ENCODE data around the gene KDM3B. TPM values are rescaled to one million over a fixed set of nuclear protein-coding genes. Genes with fewer than 3 reads are reported as not detected.

The KDM3B gene
- total and polyA plus RNA-seq, 12 donors = 11.9 to 57.3 (median 46.7) TPM

GRCh38 chr5:138370537-138370936, 18.1 kb downstream of the KDM3B start:
- DNase-seq (no peak), ATAC-seq (peak in 4 of 8 donors; percentile 18 to 52 (median 45))
- Histone ChIP-seq H3K9me3 (no peaks in the 10 kb centered on the region), H3K4me1 (peaks cover 9 to 74% (median 56%) of the 10 kb centered on the region in 9 donors), H3K27me3 (no peaks in the 10 kb centered on the region), H3K4me3 (no peak overlapping the region), H3K36me3 (peaks cover 0 to 31% (median 13%) of the 10 kb centered on the region in 9 donors), H3K27ac (peak overlapping the region in 2 of 10 donors; percentile 59 to 79)
- WGBS, 2 donors = 67 to 73% methylated on average over 3 of the region's 3 CpGs
- intact Hi-C loops (cut with DNase I) = no loop called here
- TF ChIP-seq CTCF (IDR thresholded peaks at IDR 0.05) = no peak

- H3K36me3 ChIP-seq = peaks cover 0 to 40% (median 20%) of the 10 kb centered on the region in 9 donors
- intact Hi-C loops (cut with DNase I) = no loop called here
- no peaks in the 10 kb centered on the region for H3K27me3 ChIP-seq
- H3K9me3 ChIP-seq = no peaks in the 10 kb centered on the region
- peak overlapping the region in 2 of 10 donors; percentile 5 to 79 for H3K27ac ChIP-seq
- no peak for TF ChIP-seq CTCF (IDR thresholded peaks at IDR 0.05)
- WGBS, 2 donors = 90 to 97% methylated on average over 2 of the region's 2 CpGs
- H3K4me3 ChIP-seq = no peak overlapping the region
- no peak for DNase-seq
- H3K4me1 ChIP-seq = peaks cover 9 to 67% (median 54%) of the 10 kb centered on the region in 9 donors
- no peak for ATAC-seq
Measured at GRCh38 chr5:138371454-138371853, 19.0 kb downstream of the KDM3B start.

- 77 to 85% methylated on average over 1 of the region's 1 CpG for WGBS, 2 donors
- ATAC-seq (no peak), DNase-seq (no peak)
- Histone ChIP-seq H3K4me3 (no peak overlapping the region), H3K4me1 (peaks cover 5 to 59% (median 52%) of the 10 kb centered on the region in 9 donors), H3K27ac (no peak overlapping the region), H3K9me3 (no peaks in the 10 kb centered on the region), H3K27me3 (no peaks in the 10 kb centered on the region), H3K36me3 (peaks cover 0 to 48% (median 23%) of the 10 kb centered on the region in 9 donors)
- intact Hi-C loops (cut with DNase I) = no loop called here
- no peak for TF ChIP-seq CTCF (IDR thresholded peaks at IDR 0.05)
Measured at GRCh38 chr5:138372225-138372624, 19.7 kb downstream of the KDM3B start.

GRCh38 chr5:138372653-138373052, 20.2 kb downstream of the KDM3B start:
- H3K27ac ChIP-seq = no peak overlapping the region
- ATAC-seq (no peak), DNase-seq (no peak)
- H3K4me1 ChIP-seq = peaks cover 5 to 55% (median 47%) of the 10 kb centered on the region in 9 donors
- H3K27me3 ChIP-seq = no peaks in the 10 kb centered on the region
- H3K9me3 ChIP-seq = no peaks in the 10 kb centered on the region
- intact Hi-C loops (cut with DNase I) = no loop called here
- H3K36me3 ChIP-seq = peaks cover 0 to 52% (median 28%) of the 10 kb centered on the region in 9 donors
- 62 to 83% methylated on average over 5 of the region's 5 CpGs for WGBS, 2 donors
- no peak for TF ChIP-seq CTCF (IDR thresholded peaks at IDR 0.05)
- no peak overlapping the region for H3K4me3 ChIP-seq

All from heart right ventricle (tissue), 16 donors.